OCI-LY1 (cell line): ENCODE results near the gene IL1RAPL1.

ENCODE experiments used
- H2AFZ ChIP-seq: fragments of 200-600 bp; sonication (generic), shearing (Covaris generic); 2 replicates; pipeline ENCODE4 v1.6.0; 2014; ENCODE audit warnings: antibody characterized with exemption, mild to moderate bottlenecking, low read length
- H3F3A ChIP-seq: fragments of 200-600 bp; sonication (generic), shearing (Covaris generic); 2 replicates; pipeline ENCODE4 v1.6.0; 2014; ENCODE audit warnings: mild to moderate bottlenecking, antibody characterized with exemption, low read length, moderate library complexity; ENCODE audit not compliant: insufficient read depth
- H3K27ac ChIP-seq: fragments of 200-600 bp; sonication (generic); 2 replicates; pipeline ENCODE4 v1.5.1; 2014; ENCODE audit warnings: low read length, mixed run types, mild to moderate bottlenecking, low read depth; ENCODE audit not compliant: poor library complexity, severe bottlenecking
- H3K27me3 ChIP-seq: fragments of 200-600 bp; sonication (generic); 2 replicates; pipeline ENCODE4 v1.6.0; 2014; ENCODE audit warnings: antibody characterized with exemption, mild to moderate bottlenecking, low read length, moderate library complexity; ENCODE audit not compliant: insufficient read depth
- H3K36me3 ChIP-seq: fragments of 200-600 bp; sonication (generic); 2 replicates; pipeline ENCODE4 v1.6.1; 2014; ENCODE audit warnings: mild to moderate bottlenecking, antibody characterized with exemption, low read length, moderate library complexity, mixed read lengths; ENCODE audit not compliant: insufficient read depth
- H3K4me1 ChIP-seq: fragments of 200-600 bp; sonication (generic); 2 replicates; pipeline ENCODE4 v1.5.1; 2014; ENCODE audit warnings: mild to moderate bottlenecking, low read length, moderate library complexity; ENCODE audit not compliant: insufficient read depth, severe bottlenecking
- H3K4me2 ChIP-seq: fragments of 200-600 bp; sonication (generic), shearing (Covaris generic); 2 replicates; pipeline ENCODE4 v1.6.1; 2014; ENCODE audit warnings: low read length
- H3K4me3 ChIP-seq: fragments of 200-600 bp; sonication (generic); 2 replicates; pipeline ENCODE4 v1.5.1; 2014; ENCODE audit warnings: low read length, low read depth, mild to moderate bottlenecking, mixed read lengths; ENCODE audit not compliant: poor library complexity, severe bottlenecking
- H3K79me2 ChIP-seq: fragments of 200-600 bp; shearing (Covaris generic); 2 replicates; pipeline ENCODE4 v1.6.1; 2016; ENCODE audit warnings: mixed run types, low read length, mixed read lengths; ENCODE audit not compliant: insufficient read depth
- H3K9ac ChIP-seq: fragments of 200-600 bp; sonication (generic), shearing (Covaris generic); 2 replicates; pipeline ENCODE4 v1.6.1; 2014; ENCODE audit warnings: mild to moderate bottlenecking, low read length, mixed read lengths
- H3K9me2 ChIP-seq: fragments of 200-600 bp; sonication (generic), shearing (Covaris generic); 2 replicates; pipeline ENCODE4 v1.6.1; 2014; ENCODE audit warnings: low read depth, mild to moderate bottlenecking, low read length, mixed read lengths
- H3K9me3 ChIP-seq: fragments of 200-600 bp; shearing (Covaris generic); 2 replicates; pipeline ENCODE4 v1.6.1; 2014; ENCODE audit warnings: low read length, mixed read lengths
- H4K20me1 ChIP-seq: fragments of 200-600 bp; sonication (generic), shearing (Covaris generic); 2 replicates; pipeline ENCODE4 v1.6.0; 2016; ENCODE audit warnings: mild to moderate bottlenecking, low read length; ENCODE audit not compliant: insufficient read depth
- EZH2 ChIP-seq: fragments of 200-600 bp; sonication (generic), shearing (Covaris generic); IDR thresholded peaks from 2 replicates; pipeline ENCODE4 v1.8.0; 2017; ENCODE audit warnings: borderline replicate concordance, mixed run types, mild to moderate bottlenecking, antibody characterized with exemption, low read length, moderate library complexity, mixed read lengths
- TF ChIP-seq, protein P1 (sequence below): fragments of 200-600 bp; sonication (generic), shearing (Covaris generic); IDR thresholded peaks from 2 replicates; pipeline ENCODE4 v1.5.1; 2017; ENCODE audit warnings: mild to moderate bottlenecking, antibody characterized with exemption, low read length, moderate library complexity, mixed read lengths

IL1RAPL1 gene

DNA sequence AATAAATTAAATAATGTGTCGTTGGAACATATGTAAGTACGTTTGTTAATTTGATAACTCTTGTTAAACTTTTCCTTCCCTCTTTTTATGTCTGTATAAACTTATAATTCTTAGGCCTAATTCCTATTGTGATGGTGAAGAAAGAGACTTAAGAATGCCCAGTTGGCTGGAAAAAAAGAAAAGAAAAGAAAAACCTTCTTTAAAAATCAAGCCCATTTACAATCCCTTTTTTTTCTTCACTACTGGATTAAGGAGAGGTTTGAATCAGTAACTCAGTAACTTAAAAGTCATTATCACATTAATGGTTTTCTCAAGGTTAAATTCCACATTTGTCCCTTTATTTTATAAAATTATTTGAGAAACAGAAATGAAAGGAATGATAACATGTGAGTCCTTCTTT lies 1374.8 kb downstream of the IL1RAPL1 start:
- no peaks in the 10 kb centered on the region for H3K79me2 ChIP-seq
- no peaks in the 10 kb centered on the region for H3K27me3 ChIP-seq
- no peak overlapping the region for H3K4me3 ChIP-seq
- no peaks in the 10 kb centered on the region for H3K36me3 ChIP-seq
- no peaks in the 10 kb centered on the region for H3K4me1 ChIP-seq
- no peak overlapping the region for H3K4me2 ChIP-seq
- H3K9me3 ChIP-seq: no peaks in the 10 kb centered on the region
- no peaks in the 10 kb centered on the region for H4K20me1 ChIP-seq
- H3K27ac ChIP-seq: no peak overlapping the region
- H3K9ac ChIP-seq: no peak overlapping the region
- TF ChIP-seq EZH2: no peak
- TF ChIP-seq, protein P1, sequence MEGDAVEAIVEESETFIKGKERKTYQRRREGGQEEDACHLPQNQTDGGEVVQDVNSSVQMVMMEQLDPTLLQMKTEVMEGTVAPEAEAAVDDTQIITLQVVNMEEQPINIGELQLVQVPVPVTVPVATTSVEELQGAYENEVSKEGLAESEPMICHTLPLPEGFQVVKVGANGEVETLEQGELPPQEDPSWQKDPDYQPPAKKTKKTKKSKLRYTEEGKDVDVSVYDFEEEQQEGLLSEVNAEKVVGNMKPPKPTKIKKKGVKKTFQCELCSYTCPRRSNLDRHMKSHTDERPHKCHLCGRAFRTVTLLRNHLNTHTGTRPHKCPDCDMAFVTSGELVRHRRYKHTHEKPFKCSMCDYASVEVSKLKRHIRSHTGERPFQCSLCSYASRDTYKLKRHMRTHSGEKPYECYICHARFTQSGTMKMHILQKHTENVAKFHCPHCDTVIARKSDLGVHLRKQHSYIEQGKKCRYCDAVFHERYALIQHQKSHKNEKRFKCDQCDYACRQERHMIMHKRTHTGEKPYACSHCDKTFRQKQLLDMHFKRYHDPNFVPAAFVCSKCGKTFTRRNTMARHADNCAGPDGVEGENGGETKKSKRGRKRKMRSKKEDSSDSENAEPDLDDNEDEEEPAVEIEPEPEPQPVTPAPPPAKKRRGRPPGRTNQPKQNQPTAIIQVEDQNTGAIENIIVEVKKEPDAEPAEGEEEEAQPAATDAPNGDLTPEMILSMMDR: no peak
- no peak overlapping the region for H2AFZ ChIP-seq
- H3F3A ChIP-seq: no peaks in the 10 kb centered on the region
- no peaks in the 10 kb centered on the region for H3K9me2 ChIP-seq

DNA sequence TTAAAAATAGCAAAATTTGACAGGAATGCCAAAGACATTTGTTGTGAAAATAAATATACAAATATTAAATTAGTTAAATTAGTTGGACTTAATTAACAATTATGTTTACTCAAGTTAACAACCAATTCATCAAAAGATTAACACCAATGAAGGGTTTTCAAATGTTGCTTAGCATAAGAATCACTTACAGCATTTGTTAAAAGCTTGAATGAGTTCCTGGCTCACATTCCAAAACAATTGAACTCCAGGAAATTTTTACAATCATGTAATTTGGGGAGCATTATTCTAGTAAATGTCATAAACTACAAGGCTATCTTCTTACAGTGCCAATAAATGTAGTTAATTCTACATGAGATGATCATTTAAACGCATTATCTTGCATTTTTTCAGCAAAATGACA lies 1378.4 kb downstream of the IL1RAPL1 start:
- H3F3A ChIP-seq: no peaks in the 10 kb centered on the region
- no peak overlapping the region for H3K4me3 ChIP-seq
- H3K9me2 ChIP-seq: no peaks in the 10 kb centered on the region
- H2AFZ ChIP-seq: no peak overlapping the region
- H3K9ac ChIP-seq: no peak overlapping the region
- H3K79me2 ChIP-seq: no peaks in the 10 kb centered on the region
- H3K27ac ChIP-seq: no peak overlapping the region
- TF ChIP-seq, protein P1: no peak
- no peak for TF ChIP-seq EZH2
- no peaks in the 10 kb centered on the region for H4K20me1 ChIP-seq
- no peak overlapping the region for H3K4me2 ChIP-seq
- H3K27me3 ChIP-seq: no peaks in the 10 kb centered on the region
- H3K36me3 ChIP-seq: no peaks in the 10 kb centered on the region
- no peaks in the 10 kb centered on the region for H3K4me1 ChIP-seq
- no peaks in the 10 kb centered on the region for H3K9me3 ChIP-seq

DNA sequence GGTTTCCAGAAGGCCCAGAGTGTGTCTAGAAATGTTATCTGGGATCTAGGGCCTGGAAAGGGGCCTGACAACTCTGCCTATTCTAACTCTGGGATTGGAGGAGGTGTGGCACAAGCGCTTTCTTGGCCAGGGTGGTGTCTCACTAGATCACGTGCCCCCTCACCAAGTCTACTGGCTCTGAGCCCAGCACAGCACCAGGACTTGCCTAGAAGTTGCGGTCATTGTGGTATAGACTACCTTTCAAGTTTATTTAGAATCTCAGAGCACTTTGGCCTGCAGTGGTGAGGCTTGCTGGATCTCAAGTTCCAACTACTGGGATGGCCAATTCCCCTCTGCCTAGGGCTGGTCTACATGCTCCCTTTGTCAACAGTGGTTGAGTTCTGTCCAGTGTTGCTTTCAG lies 1404.8 kb downstream of the IL1RAPL1 start:
- Histone ChIP-seq H3K27me3 (no peaks in the 10 kb centered on the region), H3K4me3 (no peak overlapping the region), H3F3A (no peaks in the 10 kb centered on the region), H3K36me3 (no peaks in the 10 kb centered on the region), H3K9ac (no peak overlapping the region), H3K79me2 (no peaks in the 10 kb centered on the region), H3K9me3 (no peaks in the 10 kb centered on the region), H2AFZ (no peak overlapping the region), H3K4me2 (no peak overlapping the region), H3K4me1 (no peaks in the 10 kb centered on the region), H4K20me1 (no peaks in the 10 kb centered on the region), H3K27ac (no peak overlapping the region), H3K9me2 (no peaks in the 10 kb centered on the region)
- TF ChIP-seq, protein P1: no peak
- TF ChIP-seq EZH2: no peak
